ENCODE data around the gene FNBP1.

GRCh38 chr9:129923589-129923988 lies 119.4 kb downstream of the FNBP1 start:
- TF ChIP-seq CTCF (conservative IDR thresholded peaks at IDR 0.05 in 1 of 2, IDR thresholded peaks at IDR 0.05 in 1 of 2; ENCODE audit: low read depth in 1 of 2, low read length in 2 of 2) (no peak), EZH2 (IDR thresholded peaks at IDR 0.05; ENCODE audit: low read length, missing control alignments) (no peak)

Data from fibroblast of lung (primary cell).